NCI-H2081 treated with DMSO at 0.1 percent for 48 hours (cell line): ENCODE data around the gene KRTAP21-3.
"Not testable (repeated sequence)": the region's sequence is repeated elsewhere in the genome, so short reads cannot be mapped to it uniquely, and the experiment has no call there.

Experiments used
- DNase-seq: peaks from one replicate; lab custom pipeline; 2025; lab: John Stamatoyannopoulos, UW

Gene KRTAP21-3, protein sequence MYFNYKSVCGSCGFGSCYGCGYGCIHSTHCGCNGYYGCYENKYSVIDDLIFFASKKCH

DNA sequence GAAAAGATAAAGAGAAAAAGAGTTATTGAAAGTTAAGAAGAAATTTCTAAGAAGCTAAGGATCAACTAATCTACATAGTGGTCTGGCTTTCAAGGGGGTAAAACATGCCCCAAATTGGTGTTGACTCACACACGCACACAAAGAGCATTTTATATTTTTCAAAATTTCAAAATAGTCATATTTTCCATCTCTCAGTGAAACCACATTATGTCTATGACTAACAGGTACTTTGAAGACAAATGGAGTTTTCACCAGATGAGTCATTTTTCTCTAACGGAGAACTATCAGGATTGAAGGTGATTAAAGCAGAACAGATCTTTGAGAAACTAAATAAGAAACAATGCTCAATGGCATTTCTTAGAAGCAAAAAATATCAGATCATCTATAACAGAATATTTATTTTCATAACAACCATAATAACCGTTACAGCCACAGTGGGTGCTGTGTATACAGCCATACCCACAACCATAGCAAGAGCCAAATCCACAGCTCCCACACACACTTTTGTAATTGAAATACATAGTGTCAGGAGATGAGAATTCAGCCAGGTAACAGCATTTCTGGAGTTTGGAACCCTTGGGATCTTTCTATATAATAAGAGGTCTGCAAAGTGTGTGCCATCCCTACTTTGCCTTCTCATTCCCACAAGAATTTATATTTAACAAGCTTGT lies at the start of gene KRTAP21-3:
Gene KRTAP21-3, minus strand, starts transcription at position 539 of the 671 bp plus-strand sequence. Its CDS starts 18 bp downstream, at position 521.
- no peak for DNase-seq

DNA sequence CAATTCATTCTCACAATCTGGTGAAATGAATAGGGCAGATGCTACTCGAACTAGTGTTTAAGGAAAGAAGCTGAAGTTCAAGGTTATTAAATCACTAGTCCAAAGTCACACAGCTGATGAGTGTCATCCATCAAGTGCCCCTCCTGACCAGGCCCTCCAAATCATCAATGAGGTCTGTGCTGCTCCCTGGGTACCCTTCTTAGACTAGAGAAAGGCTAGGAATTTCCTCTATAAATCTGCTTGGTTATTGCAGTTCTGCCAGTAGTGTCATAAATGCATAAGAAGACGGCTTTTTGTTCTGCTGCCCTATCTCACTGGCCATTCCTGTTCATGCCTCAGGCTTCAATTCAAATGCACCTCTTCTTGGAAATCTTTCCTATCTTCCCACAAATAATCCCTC lies 42.2 kb upstream of the KRTAP21-3 start:
- DNase-seq: no peak

DNA sequence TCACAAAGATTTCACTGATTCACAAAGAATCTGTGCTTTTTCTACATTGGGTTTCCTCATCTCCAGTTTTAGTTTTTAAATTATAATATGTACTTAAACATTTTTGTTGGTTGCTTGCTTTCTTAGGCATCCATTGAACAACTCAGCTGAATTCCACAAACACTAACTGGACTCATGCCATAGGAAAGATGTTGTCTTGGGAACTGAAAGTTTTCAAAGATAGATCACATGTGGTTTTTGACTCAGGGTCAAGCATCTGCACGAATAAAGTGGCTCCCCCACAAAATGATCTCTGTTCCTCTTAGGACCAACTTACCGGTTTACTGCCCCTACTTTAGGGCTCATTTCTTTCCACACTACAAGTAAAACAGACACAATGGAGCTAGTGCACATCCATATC lies 39.7 kb upstream of the KRTAP21-3 start:
- no peak for DNase-seq

DNA sequence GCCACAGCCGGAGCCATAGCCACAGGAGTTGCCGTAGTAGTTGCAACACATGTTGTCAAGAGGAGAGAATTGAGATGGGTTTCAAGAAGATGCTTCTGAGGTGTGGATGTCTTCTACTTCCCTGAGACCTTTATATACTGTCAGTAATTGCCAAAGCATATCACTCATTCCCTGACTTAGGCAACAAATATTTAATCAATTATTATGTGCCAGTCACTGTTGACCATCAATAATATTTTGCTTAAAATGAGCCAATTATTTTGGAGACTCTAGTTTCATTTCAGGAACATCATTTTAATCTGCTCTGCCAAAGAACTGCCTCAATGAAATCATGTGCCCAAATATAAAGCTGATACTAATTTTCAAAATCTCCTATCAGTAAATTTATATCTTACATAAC lies 36.8 kb upstream of the KRTAP21-3 start, which contains the start of gene KRTAP21-1:
Gene KRTAP21-1, minus strand, starts transcription at position 101 of the 400 bp plus-strand sequence. Its CDS starts 50 bp downstream, at position 51.
- not testable (repeated sequence) for DNase-seq

DNA sequence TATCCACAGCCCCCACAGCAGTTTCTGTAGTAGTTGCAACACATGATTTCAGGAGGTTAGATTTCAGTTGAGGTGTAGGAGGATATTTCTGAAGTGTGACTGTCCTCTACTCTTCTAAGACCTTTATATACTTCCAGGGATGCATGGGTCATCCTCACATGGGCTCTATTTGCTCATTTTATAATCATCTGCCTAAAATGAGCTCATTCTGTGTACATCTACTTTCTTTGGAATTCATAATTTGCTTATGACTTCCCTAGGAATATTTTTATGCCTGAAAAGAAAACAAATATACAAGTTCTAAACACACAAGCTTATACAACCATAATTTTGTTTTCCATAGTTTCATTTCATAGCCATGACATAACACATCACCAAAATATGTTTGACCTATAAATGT lies 28.6 kb upstream of the KRTAP21-3 start, which contains the start of gene KRTAP21-2:
Gene KRTAP21-2, minus strand, starts transcription at position 101 of the 400 bp plus-strand sequence. Its CDS starts 57 bp downstream, at position 44.
- DNase-seq: no peak

DNA sequence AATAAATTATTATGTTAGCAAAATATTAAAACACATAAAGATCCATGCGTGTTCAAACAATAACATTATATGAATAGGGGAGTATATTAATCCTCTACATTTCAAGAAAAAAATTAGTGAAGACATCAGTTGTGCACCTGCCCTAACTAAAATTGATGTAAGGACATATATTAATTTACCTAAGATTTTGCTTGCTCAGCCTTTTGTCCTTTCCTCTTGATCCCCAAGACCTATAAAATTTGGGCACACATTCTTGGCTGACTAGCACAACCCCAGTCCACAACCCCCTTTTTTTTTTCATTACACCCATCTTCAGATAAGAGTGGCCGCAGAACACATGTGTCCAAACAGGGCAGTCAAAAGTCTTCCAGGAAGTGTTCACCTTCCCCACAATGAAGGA lies 21.9 kb upstream of the KRTAP21-3 start:
- no peak for DNase-seq

DNA sequence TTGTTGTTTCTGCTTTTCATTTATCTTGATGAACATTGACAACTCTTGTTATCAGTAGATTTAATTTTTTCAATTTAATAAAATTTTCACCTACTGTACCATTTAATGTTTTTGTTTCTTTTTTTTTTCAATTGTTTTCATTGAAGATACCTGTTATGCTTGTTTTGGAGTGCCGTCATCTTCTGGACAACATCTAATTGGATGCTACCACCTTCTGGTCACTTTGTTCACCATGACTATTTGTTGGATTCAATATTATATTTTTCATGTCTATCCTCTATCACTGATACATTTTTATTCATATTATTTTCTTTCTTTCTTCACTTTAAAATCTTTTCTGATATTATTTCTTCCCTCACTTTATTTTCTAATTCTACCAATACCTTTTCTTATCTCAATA lies 14.4 kb upstream of the KRTAP21-3 start:
- DNase-seq: no peak

DNA sequence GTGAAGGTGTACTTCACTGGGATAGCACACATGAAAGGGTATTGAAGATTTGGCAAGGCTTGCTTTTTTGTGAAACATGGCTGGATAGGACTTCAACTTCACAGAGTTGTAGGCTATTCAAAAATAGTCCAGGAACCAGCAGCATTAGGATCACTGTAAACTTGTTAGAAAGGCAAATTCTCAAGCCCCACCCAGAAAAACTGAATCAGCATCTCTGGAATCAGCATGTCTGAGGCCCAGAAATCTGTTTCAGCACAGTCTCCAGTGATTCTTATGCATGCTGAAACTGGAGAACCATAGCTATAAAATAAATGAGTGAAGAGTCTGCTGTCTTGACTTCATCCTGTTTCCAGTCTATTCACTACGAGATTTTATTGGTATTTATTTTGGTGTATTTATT lies 8.1 kb upstream of the KRTAP21-3 start:
- DNase-seq: no peak

DNA sequence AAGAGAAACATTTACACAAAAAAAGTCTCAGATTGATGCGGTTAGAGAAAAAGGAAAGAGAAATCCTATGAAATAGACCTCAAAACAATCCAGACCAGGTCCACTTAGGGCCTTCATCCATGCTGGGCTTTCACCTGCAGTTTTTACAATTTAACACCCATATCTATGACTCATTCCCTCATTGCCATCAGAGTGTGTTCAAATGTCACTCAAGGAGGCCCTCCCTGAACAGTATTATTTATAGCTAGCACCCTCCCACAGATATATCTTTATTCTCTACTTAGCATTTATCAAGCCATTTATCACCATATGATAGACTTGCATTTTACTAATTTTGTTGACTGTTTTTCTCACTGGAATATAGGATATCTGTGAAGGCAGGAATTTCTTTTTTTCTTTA lies 824 bp upstream of the KRTAP21-3 start:
- DNase-seq: no peak

DNA sequence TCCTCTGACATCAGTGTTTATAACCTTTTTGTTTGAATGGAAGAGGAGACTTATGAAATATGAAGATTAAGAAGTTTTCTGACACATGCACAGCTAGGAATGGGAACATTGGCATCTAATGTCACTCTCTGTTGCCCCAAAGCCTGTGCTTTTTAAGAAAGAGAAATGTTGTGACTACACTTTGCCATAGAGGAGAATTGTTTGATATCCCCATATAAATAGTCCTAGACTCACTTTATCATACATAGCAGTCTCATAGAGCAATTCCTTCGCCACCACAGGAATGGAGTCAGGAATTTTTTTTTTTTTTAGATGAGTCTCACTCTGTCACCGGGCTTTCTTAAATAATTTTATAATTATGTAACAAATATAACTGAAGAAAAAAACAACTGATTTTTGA lies 1.5 kb downstream of the KRTAP21-3 start:
- DNase-seq: no peak

DNA sequence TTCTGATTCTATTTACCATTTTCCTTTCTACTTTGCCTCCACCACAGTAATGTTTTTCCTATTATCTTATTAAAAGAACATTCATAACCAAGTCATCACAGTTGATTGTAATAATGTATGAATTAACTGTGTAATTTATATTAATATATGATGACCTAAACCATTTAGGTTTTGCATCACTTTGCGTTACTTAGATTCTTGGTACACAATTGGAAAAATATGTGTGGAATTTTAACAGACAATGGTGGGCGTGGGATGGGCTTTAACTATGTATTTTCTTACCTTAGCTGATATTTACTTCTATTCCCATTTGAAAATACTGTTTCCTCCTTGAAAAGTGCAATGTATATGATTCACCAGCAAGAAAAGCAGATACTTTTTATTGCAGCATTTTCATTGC lies 3.6 kb downstream of the KRTAP21-3 start:
- no peak for DNase-seq

DNA sequence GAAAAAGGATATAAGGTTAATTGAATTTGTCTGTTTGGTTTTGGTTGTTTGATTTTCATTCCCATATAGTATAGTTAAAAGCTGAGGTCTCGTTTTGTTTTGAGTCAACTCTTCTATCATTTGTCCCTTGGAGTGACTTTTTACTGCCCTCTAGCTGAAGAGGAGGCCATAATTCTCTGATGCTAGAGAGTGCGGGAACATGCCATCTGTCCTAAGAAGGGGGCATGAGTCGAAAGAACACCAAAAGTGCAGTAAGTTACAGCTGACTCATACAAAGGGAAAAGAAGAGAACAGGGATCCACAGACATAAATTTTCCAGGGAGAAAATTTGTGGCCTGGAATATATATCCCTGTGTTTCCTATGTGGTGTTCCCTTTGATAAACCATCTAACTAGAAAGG lies 4.1 kb downstream of the KRTAP21-3 start:
- no peak for DNase-seq

DNA sequence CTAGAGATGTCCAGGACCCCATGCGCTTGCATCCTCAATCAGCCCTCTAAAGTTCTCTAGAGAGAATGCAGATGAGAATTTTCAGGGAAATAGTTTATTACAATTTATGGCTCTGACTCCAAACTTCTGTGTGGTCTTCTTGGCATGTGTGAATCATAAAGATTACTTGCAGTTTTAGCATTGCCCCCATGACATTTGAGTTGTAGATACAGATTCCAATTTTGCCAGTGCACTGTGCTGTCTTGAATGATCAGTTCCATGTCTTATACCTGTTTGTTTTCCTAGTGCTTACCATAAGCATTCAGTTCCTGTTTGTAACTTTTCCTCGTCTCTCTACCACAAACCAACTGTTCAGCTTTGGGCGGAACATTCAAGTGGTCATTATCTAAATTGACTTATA lies 4.8 kb downstream of the KRTAP21-3 start:
- no peak for DNase-seq

DNA sequence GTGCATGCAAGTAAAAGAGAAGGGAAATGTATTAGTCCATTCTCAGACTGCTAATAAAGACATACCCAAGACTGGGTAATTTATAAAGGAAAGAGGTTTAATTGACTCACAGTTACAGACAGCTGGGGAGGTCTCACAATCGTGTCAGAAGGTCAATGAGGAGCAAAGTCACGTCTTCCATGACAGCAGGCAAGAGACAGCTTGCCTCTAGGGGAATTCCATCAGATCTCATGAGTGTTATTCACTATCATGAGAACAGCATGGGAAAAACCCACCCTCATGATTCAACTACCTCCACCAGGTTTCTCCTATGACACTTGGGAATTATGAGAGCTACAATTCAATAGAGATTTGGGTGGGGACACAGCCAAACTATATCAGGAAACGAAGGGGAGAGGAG lies 8.1 kb downstream of the KRTAP21-3 start:
- no peak for DNase-seq

DNA sequence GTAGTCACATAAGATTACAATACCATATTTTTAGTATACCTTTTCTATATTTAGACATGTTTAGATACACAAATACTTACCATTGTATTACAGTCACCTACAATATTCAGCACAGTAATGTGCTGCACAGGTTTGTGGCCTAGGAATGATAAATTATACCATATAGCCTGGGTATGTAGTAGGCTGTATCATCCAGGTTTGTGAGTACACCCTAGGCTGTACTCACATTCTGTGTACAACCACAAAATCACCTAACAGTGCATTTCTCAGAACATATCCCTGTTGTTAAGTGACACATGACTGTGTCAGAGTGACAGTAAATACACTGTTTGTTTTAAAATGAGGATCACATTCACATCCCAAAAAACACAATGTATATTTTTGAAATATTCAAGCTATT lies 11.2 kb downstream of the KRTAP21-3 start:
- no peak for DNase-seq

DNA sequence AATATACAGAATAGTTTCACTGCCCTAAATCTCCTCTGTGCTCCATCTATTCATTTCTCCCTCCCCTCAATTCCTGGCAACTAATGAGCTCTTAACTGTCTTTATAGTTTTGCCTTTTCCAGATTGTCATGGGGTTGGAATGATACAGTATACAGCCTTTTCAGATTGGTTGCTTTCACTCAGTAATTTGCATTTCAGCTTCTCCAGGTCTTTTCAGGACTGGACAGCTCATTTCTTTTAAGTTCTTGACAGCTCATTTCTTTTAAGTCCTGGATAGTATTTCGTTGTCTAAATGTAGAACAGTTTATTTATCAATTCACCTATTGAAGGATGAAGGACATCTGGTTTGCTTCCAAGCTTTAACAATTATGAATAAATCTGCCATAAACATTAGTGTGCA lies 22.6 kb downstream of the KRTAP21-3 start:
- DNase-seq: no peak

DNA sequence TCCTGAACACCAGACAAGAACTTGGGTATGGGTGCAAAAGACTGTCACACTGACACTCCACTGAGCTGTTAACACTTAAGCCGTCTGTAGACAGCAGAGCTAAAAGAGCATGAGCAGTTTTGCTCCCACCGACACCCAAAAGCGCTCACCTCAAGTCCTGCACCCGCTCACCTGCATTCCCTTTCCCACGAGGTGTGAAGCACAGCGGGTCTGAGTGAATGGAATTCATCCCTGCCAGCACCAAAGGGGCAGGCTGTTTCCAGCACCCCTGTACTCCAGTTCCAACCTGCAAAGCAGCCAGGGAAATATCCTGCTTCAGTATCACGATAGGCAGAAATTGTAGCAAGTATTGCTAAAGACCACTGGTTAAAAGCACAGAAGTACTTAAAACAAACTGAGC lies 28.8 kb downstream of the KRTAP21-3 start:
- DNase-seq: no peak

DNA sequence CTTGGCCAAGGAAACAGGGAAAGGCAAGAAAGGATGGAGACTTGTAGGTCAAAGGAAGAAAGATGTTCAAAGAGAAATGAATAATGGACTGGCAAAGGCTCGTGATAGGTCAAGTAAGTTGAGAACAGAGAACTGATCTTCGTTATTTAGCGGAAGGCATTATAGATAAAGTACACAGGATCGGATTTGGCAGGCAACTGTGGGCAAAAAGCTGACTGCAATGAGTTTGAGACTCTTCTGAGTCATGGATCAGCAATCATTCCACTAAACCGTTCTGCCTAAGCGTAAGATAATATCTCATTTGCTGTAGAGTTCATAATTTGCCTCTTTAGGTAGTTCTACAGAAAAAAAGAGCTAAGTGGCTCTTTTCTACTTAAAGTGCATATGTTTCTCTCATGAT lies 34.1 kb downstream of the KRTAP21-3 start:
- no peak for DNase-seq

DNA sequence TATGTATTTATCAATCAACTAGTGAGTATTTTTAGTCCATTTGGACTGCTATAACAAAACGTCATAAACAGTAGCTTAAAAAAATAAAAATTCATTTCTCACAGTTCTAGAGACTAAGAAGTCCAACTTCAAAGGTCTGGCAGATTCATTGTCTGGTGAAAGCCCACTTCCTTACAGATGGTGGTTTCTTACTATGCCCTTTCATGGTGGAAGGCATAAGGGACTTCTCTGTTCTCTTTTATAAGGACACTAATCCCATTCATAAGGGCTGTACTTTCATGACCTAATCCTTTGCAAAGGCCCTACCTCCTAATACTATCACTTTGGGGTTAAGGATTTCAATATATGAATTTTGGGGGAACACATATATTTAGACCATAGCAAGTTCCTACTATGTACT lies 38.0 kb downstream of the KRTAP21-3 start:
- no peak for DNase-seq

DNA sequence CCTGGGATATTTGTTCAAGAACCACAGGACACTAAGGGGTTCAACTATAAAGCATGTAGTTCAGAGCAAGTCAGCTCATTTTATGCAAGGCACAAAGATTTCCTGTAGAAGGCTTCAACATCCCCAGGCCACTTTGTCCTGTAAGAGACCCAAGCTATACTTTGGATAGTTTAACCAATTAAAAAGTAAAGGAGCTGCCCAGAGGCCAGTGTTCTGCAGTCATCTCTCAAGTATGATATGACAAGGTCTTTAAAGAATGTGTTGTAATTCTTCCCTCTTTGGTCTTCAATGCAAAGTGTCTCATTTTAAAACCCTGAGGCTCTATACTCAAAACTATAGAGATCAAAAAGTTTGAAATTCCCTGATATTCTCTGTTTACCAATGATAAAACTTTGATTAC lies 41.8 kb downstream of the KRTAP21-3 start:
- DNase-seq: no peak

DNA sequence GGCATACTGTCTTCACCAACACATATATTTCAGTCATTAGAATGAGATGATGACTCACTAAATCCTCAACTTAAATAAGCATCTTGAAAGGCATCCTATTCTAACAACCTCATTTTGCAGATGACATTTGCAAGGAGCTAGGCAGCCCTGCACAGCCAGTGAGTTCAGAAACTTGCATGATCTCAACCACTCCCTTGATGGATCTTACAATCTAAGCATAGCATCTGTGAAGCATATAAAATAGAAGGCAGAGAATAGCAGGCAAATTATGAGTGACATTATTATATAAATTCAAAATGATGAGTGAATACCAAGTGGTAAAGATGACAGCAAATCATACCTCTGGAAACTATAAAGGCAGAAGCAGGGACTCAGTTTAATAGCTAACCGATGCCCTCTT lies 44.3 kb downstream of the KRTAP21-3 start:
- DNase-seq: no peak

DNA sequence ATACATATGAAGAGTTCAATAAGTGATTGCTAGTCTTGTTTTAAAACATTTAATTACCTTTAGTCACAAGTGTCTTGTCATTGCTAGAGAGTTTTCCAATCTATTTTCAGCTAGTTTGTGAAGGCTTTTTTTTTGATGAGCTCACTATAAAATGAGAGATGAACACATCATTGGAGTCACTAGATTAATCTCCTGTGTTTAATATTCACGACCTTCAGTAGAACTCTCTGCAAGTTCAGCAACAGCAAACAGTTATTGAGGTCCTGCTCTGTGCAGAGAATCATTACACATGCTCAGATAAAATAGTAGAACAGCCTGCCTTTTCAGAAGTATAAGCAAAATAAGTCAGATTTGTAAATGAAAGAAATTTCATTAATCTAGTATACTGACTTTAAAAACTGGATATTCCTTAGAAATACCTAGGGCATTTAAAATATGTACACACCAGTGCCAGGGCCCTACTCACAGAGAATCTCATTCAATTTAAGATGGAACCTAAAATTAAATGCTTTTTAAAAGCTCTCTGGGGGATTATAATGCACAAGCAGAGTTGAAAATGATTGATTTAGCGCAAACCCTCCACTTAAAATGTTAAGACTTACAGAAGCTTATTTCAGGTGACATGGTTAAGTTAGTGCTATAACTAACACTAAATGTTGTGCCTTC lies 45.5 kb downstream of the KRTAP21-3 start:
- DNase-seq: no peak

DNA sequence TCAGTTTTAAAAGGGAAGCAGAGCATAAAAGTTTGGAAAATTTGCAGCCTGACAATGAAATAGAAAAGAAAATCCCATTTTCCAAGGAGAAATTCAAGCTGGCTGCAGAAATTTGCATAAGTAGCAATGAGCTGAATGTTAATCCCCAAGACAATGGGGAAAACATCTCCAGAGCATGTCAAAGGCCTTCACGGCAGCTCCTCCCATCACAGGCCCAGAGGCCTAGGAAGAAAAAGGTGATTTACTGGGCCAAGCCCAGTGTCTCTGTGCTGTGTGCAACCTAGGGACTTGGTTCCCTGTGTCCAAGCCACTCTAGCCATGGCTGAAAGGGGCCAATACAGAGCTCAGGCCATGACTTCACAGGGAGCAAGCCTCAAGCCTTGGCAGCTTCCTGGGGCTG lies 49.8 kb downstream of the KRTAP21-3 start:
- no peak for DNase-seq
